Ovary (tissue), 10 donors: ENCODE data around the gene TRAK1. TPM values are rescaled to one million over a fixed set of nuclear protein-coding genes. Genes with fewer than 3 reads are reported as not detected.
A peak's percentile ranks its signal among the peaks of the same experiment; 100 is the strongest.

Source experiments
- DNase-seq, 5 donors: peaks; one replicate each; pipeline ENCODE4 v3.0.0-alpha.2; 2019 to 2020
- H3K27ac ChIP-seq, 2 donors: fragments of 200-600 bp; one replicate each; pipeline versions ENCODE4 v1.5.1 to v1.8.0; 2019 to 2022
- H3K27me3 ChIP-seq: fragments of 200-600 bp; one replicate; pipeline ENCODE4 v1.8.0; 2022
- H3K36me3 ChIP-seq: fragments of 200-600 bp; sonication (generic); one replicate; pipeline ENCODE4 v1.5.1; 2019
- H3K4me1 ChIP-seq: one replicate; pipeline ENCODE4 v1.8.1; 2013; ENCODE audit warnings: mild to moderate bottlenecking, moderate library complexity; ENCODE audit not compliant: insufficient read depth
- H3K4me3 ChIP-seq: fragments of 200-600 bp; sonication (generic); one replicate; pipeline ENCODE4 v1.5.1; 2017
- H3K9me3 ChIP-seq, 2 donors: fragments of 200-600 bp in 1 of 2; sonication (generic) in 1 of 2; one replicate each; pipeline versions ENCODE4 v1.5.1 to v1.8.1; 2013 to 2019; ENCODE audit warnings: mild to moderate bottlenecking in 1 of 2, moderate library complexity in 1 of 2
- EP300 ChIP-seq: sonication (generic); formaldehyde crosslinking; IDR thresholded peaks from one replicate; pipeline ENCODE4 v1.6.1; 2017; ENCODE audit warnings: antibody characterized with exemption
- POLR2A ChIP-seq: fragments of 450-650 bp; IDR thresholded peaks from one replicate; pipeline ENCODE4 v1.6.1; 2017; ENCODE audit warnings: antibody characterized with exemption, mild to moderate bottlenecking, moderate library complexity
- WGBS, 3 donors: extraction: QIAGEN DNeasy Blood & Tissue Kit in 1 of 3; methylation state at CpG; one replicate each; pipeline versions ENCODE4 v1.1.5 to v1.1.7; 2013 to 2017; 5-methylcytosine and 5-hydroxymethylcytosine counted together
- intact Hi-C, 4 donors: fragments of 100-400 bp; cut with DNase I; formaldehyde crosslinking; loops; one replicate each; pipeline versions ENCODE4 v1.11.0 to v1.15.1; 2022 to 2023
- long read RNA-seq, 3 donors: library from polyadenylated mRNA in 2 of 3; unstranded in 2 of 3; transcript quantifications; one replicate each; pipeline ENCODE4 v2.0.0 and lab custom pipeline, GENCODE V29; 2021 to 2026
- polyA plus RNA-seq, 2 donors: library from polyadenylated mRNA; stranded (reverse); fragments of 200-250 nt in 1 of 2; fragments of 350-450 nt in 1 of 2; fragmentation: Illumina TruSeq in 1 of 2; extraction: RNeasy Lipid Tissue Mini Kit (QIAGEN cat#74804) in 1 of 2; gene quantifications; one replicate each; pipeline ENCODE4 v1.2.3, GENCODE V29; 2013 to 2014
- total RNA-seq, 7 donors: library from RNA; depleted of rRNA in 2 of 7; stranded (reverse); fragments of >200 nt in 2 of 7; fragmentation: NEBNext Ultra II Directional in 3 of 7; extraction: Animal tissue kit (Norgen Biotek cat#: 25700) in 3 of 7; gene quantifications; one replicate each; pipeline versions ENCODE4 v1.1.0 to v1.2.4, GENCODE V29; 2016 to 2023
- TF ChIP-seq, protein P1 (sequence below), 3 donors: fragments of 450-650 bp in 2 of 3; fragments of 200-600 bp in 1 of 3; IDR thresholded peaks; one replicate each; pipeline versions ENCODE4 v1.5.1 to v1.8.0; 2016 to 2022; ENCODE audit warnings: antibody characterized with exemption in 3 of 3, mild to moderate bottlenecking in 1 of 3
- donor health status: DM: no; HTN: no; CAD: no; lungs with moderate emphysema.
- donor health status: DM: no; HTN: no; CAD: no.
- donor health status: Bipolar disorder and iron deficiency.
- donor health status: DM: yes; HTN: yes; CAD: no.
- donor health status: DM: no; HTN: no; CAD: no.
- donor health status: DM: yes; HTN: yes; CAD: no.

TRAK1 gene, protein sequence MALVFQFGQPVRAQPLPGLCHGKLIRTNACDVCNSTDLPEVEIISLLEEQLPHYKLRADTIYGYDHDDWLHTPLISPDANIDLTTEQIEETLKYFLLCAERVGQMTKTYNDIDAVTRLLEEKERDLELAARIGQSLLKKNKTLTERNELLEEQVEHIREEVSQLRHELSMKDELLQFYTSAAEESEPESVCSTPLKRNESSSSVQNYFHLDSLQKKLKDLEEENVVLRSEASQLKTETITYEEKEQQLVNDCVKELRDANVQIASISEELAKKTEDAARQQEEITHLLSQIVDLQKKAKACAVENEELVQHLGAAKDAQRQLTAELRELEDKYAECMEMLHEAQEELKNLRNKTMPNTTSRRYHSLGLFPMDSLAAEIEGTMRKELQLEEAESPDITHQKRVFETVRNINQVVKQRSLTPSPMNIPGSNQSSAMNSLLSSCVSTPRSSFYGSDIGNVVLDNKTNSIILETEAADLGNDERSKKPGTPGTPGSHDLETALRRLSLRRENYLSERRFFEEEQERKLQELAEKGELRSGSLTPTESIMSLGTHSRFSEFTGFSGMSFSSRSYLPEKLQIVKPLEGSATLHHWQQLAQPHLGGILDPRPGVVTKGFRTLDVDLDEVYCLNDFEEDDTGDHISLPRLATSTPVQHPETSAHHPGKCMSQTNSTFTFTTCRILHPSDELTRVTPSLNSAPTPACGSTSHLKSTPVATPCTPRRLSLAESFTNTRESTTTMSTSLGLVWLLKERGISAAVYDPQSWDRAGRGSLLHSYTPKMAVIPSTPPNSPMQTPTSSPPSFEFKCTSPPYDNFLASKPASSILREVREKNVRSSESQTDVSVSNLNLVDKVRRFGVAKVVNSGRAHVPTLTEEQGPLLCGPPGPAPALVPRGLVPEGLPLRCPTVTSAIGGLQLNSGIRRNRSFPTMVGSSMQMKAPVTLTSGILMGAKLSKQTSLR
- 10 to 100 TPM; 11.7 to 17.7 (median 14.9) TPM for total RNA-seq
- 10 to 100 TPM in 1 of 2 donors, 1 to 10 TPM in 1; 7.1 to 16.1 TPM for polyA plus RNA-seq
- long read RNA-seq, donor 1, partial matches to known transcripts: 60 of 70 reads
- long read RNA-seq, donor 1, other reads (novel, unspliced or antisense): 10 of 70 reads
- long read RNA-seq, donor 2, full-length matches to known transcripts: 1 of 1 reads
- long read RNA-seq, donor 2, partial matches to known transcripts: 0 of 1 reads
- long read RNA-seq, donor 2, other reads (novel, unspliced or antisense): 0 of 1 reads
- long read RNA-seq, donor 3, full-length matches to known transcripts: 2 of 25 reads
- long read RNA-seq, donor 3, partial matches to known transcripts: 15 of 25 reads
- long read RNA-seq, donor 3, other reads (novel, unspliced or antisense): 8 of 25 reads

DNA sequence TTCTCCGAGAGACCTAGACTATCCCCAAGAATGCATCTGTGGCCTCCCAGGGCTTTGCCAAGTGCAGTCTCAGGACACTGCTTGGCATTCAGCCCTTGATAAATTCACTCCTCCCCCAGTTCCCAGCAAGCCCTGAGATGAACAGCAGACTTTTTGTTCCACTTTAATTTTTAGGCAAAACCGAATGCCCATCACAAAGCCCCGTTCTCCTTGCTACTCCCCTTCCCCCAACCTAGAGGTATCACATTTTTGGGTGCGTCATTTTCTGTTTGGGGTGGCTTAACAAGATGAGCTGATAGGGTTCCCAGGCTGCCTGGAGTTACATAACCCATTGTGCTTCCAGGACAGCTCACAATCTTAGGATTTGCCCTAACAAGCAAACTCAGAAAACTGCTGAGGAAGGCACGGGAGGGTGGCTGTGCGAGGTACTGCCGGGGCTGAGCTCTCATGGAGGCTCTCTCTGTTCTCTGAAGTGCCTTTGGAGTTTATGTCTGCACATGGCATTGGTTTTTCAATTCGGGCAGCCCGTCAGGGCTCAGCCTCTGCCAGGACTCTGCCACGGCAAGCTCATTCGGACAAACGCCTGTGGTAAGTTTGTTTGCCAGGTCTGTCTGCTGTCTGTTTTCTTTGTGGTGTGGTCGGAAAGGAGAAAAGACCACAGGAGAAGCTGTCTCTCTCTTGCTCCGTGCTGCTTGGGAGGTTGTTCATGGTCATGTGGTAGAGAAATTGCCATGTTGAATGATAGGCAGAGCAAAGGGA lies at the start of gene TRAK1:
TSS of gene TRAK1 (plus strand) at position 385 of the 759 bp plus-strand sequence. CDS start at position 498, 113 bp downstream.
- Histone ChIP-seq H3K4me1 (no peaks in the 10 kb centered on the region), H3K36me3 (no peaks in the 10 kb centered on the region), H3K9me3 (no peaks in the 10 kb centered on the region), H3K27ac (no peak within 1 kb of the TSS), H3K4me3 (no peak within 1 kb of the TSS), H3K27me3 (no peaks in the 10 kb centered on the region)
- 77 to 87% (median 86%) methylated on average over 14 of the region's 14 CpGs for WGBS, 3 donors
- DNase-seq: peak in 2 of 5 donors; percentile 27 to 45
- intact Hi-C loops: loop anchor here in 1 of 4 donors (10.0 kb wide), 1 partner anchor 76 kb away; no protein-coding TSS in a partner anchor
- TF ChIP-seq EP300: no peak
- TF ChIP-seq POLR2A: no peak
- TF ChIP-seq, protein P1, sequence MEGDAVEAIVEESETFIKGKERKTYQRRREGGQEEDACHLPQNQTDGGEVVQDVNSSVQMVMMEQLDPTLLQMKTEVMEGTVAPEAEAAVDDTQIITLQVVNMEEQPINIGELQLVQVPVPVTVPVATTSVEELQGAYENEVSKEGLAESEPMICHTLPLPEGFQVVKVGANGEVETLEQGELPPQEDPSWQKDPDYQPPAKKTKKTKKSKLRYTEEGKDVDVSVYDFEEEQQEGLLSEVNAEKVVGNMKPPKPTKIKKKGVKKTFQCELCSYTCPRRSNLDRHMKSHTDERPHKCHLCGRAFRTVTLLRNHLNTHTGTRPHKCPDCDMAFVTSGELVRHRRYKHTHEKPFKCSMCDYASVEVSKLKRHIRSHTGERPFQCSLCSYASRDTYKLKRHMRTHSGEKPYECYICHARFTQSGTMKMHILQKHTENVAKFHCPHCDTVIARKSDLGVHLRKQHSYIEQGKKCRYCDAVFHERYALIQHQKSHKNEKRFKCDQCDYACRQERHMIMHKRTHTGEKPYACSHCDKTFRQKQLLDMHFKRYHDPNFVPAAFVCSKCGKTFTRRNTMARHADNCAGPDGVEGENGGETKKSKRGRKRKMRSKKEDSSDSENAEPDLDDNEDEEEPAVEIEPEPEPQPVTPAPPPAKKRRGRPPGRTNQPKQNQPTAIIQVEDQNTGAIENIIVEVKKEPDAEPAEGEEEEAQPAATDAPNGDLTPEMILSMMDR (IDR thresholded peaks at IDR 0.05): no peak

DNA sequence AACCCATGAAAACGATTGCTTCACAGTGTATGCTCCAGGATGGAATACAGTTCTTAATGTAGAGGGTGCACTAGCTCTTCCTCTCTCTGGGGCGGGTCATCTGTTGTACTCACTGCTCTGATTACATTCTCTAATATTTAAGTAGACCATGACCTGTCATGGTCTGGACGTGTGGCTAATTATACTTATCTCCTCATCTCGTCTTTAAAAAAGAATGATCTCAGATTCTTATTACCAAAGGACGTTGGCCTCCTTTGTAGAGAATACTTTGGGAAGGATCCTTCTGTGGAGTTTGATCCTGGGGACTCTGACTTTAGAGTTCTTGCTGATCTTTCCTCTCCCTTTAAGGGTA lies 48.4 kb upstream of the TRAK1 start:
- H3K4me1 ChIP-seq: peaks cover 7% of the 10 kb centered on the region
- TF ChIP-seq EP300 (no peak), POLR2A (no peak)
- TF ChIP-seq, protein P1 (IDR thresholded peaks at IDR 0.05): no peak
- no peaks in the 10 kb centered on the region for H3K27me3 ChIP-seq
- no peak for DNase-seq
- no peak overlapping the region for H3K4me3 ChIP-seq
- 50 to 52% (median 51%) methylated on average over 5 of the region's 5 CpGs for WGBS, 3 donors
- no peaks in the 10 kb centered on the region for H3K9me3 ChIP-seq
- no peak overlapping the region for H3K27ac ChIP-seq
- no peaks in the 10 kb centered on the region for H3K36me3 ChIP-seq
- intact Hi-C loops: no loop called here

DNA sequence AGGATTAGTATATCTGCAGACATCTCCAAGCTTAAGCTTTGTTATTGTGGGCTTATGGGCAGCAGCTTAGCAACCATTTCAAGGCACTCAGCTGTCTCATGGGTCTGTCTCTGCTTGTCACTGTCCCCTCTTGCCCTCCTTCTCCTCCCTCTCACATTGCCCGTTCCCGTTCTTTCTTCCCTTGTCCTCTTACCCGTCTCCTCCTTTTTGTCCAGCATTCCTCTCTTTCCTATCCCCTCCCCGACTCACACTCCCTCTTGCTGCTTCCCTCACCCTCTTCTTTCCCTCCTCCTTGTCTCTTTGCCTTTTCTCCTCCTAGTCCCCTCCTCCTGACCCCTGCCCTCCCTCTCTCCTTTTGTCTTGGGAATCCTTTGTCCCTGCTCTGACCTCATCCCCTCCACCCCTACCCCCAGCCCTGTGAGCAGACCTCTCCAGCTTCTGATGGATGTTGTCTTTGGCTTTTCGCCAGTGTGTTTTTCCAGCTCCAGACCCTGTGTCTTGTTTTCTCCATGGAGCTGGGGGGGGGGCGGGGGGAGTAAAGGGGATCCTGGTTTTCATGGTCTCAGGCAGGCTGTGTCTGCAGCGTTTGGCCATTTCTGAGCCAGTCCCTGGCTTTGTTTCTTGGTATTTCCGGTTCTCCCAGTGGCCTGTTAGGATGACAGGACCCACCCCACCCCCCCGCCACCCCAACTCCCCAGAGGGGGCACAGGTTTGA lies 47.9 kb upstream of the TRAK1 start:
- DNase-seq: no peak
- Histone ChIP-seq H3K27ac (no peak overlapping the region), H3K4me1 (peaks cover 7% of the 10 kb centered on the region), H3K9me3 (no peaks in the 10 kb centered on the region), H3K36me3 (no peaks in the 10 kb centered on the region), H3K4me3 (no peak overlapping the region), H3K27me3 (no peaks in the 10 kb centered on the region)
- WGBS, 3 donors: 13 to 21% (median 14%) methylated on average over 9 of the region's 9 CpGs
- TF ChIP-seq POLR2A (no peak), EP300 (no peak)
- TF ChIP-seq, protein P1 (IDR thresholded peaks at IDR 0.05): no peak
- intact Hi-C loops: no loop called here
